Astrocyte (in vitro differentiated cells and primary cell): ENCODE results near the gene DDR2. TPM values are rescaled to one million over a fixed set of nuclear protein-coding genes. Genes with fewer than 3 reads are reported as not detected.

ENCODE experiments used
- DNase-seq: peaks from one replicate; pipeline ENCODE4 v3.0.0-alpha.2; 2010; ENCODE audit warnings: low read depth
- FAIRE-seq: peaks from 2 replicates; lab custom pipeline; 2011; peaks lifted over from hg19 to GRCh38; lab: Jason Lieb, UNC
- H2AFZ ChIP-seq: 2 replicates; pipeline ENCODE4 v1.6.0; 2012; ENCODE audit warnings: low read depth, low read length, inconsistent platforms
- H3K27ac ChIP-seq: 2 replicates; pipeline ENCODE4 v1.5.1; 2011; ENCODE audit warnings: low read depth, low read length, inconsistent platforms
- H3K27me3 ChIP-seq: 2 replicates; pipeline ENCODE4 v1.6.0; 2011; ENCODE audit warnings: low read length, inconsistent platforms; ENCODE audit not compliant: insufficient read depth
- H3K36me3 ChIP-seq: 2 replicates; pipeline ENCODE4 v1.5.1; 2011; ENCODE audit warnings: low read length, inconsistent platforms; ENCODE audit not compliant: insufficient read depth
- H3K4me1 ChIP-seq: 2 replicates; pipeline ENCODE4 v1.5.1; 2011; ENCODE audit warnings: low read length, inconsistent platforms; ENCODE audit not compliant: insufficient read depth
- H3K4me2 ChIP-seq: 2 replicates; pipeline ENCODE4 v1.6.0; 2012; ENCODE audit warnings: low read length, inconsistent platforms
- H3K4me3 ChIP-seq: 2 replicates; pipeline ENCODE4 v1.5.1; 2011; ENCODE audit warnings: low read depth, mild to moderate bottlenecking, low read length, inconsistent platforms; ENCODE audit not compliant: insufficient read depth
- H3K79me2 ChIP-seq: 2 replicates; pipeline ENCODE4 v1.6.0; 2012; ENCODE audit warnings: mild to moderate bottlenecking, low read length, inconsistent platforms; ENCODE audit not compliant: insufficient read depth
- H3K9ac ChIP-seq: 2 replicates; pipeline ENCODE4 v1.6.0; 2012; ENCODE audit warnings: mild to moderate bottlenecking, low read length, inconsistent platforms
- H3K9me3 ChIP-seq: 2 replicates; pipeline ENCODE4 v1.5.1; 2012; ENCODE audit warnings: low read depth, mild to moderate bottlenecking, low read length, inconsistent platforms; ENCODE audit not compliant: insufficient read depth
- H4K20me1 ChIP-seq: 2 replicates; pipeline ENCODE4 v1.6.0; 2012; ENCODE audit warnings: low read length, inconsistent platforms; ENCODE audit not compliant: insufficient read depth
- H3K27ac Mint-ChIP-seq: one replicate; pipeline ENCODE4 v1.8.0; 2021; ENCODE audit warnings: mild to moderate bottlenecking, mixed read lengths; ENCODE audit not compliant: unreplicated experiment
- H3K27me3 Mint-ChIP-seq: one replicate; pipeline ENCODE4 v1.8.0; 2021; ENCODE audit warnings: low read depth, mixed read lengths; ENCODE audit not compliant: unreplicated experiment
- H3K36me3 Mint-ChIP-seq: one replicate; pipeline ENCODE4 v1.8.0; 2021; ENCODE audit warnings: low read depth, mixed read lengths; ENCODE audit not compliant: unreplicated experiment
- H3K4me1 Mint-ChIP-seq: one replicate; pipeline ENCODE4 v1.8.0; 2021; ENCODE audit warnings: low read depth, mixed read lengths; ENCODE audit not compliant: unreplicated experiment
- H3K4me3 Mint-ChIP-seq: one replicate; pipeline ENCODE4 v1.8.0; 2021; ENCODE audit warnings: mild to moderate bottlenecking, moderate library complexity, mixed read lengths; ENCODE audit not compliant: unreplicated experiment
- H3K9me3 Mint-ChIP-seq: one replicate; pipeline ENCODE4 v1.8.0; 2021; ENCODE audit warnings: mild to moderate bottlenecking, mixed read lengths; ENCODE audit not compliant: unreplicated experiment
- CTCF ChIP-seq: IDR thresholded peaks from 2 replicates; pipeline ENCODE4 v1.5.1; 2011; ENCODE audit warnings: low read depth, mild to moderate bottlenecking, inconsistent platforms, low read length, moderate library complexity; ENCODE audit not compliant: insufficient read depth
- EZH2 ChIP-seq: IDR thresholded peaks from 2 replicates; pipeline ENCODE4 v1.6.1; 2012; ENCODE audit warnings: mild to moderate bottlenecking, low read length, inconsistent platforms; ENCODE audit not compliant: insufficient read depth
- total RNA-seq: library from RNA; stranded (reverse); gene quantifications from 2 replicates; pipeline ENCODE4 v1.2.1, GENCODE V29; 2021

DDR2 gene
- total RNA-seq, 1 donor from 2014 or later: 15.3 TPM

GRCh38 chr1:162709132-162709860 is 77.0 kb downstream of the DDR2 start:
- no peak for TF ChIP-seq CTCF
- no peak for TF ChIP-seq EZH2
- H3K9ac ChIP-seq: no peak overlapping the region
- no peaks in the 10 kb centered on the region for H3K9me3 Mint-ChIP-seq
- no peaks in the 10 kb centered on the region for H3K79me2 ChIP-seq
- no peaks in the 10 kb centered on the region for H3K27me3 ChIP-seq
- H2AFZ ChIP-seq: no peak overlapping the region
- H3K4me2 ChIP-seq: no peak overlapping the region
- H4K20me1 ChIP-seq: peaks cover 30% of the 10 kb centered on the region
- no peaks in the 10 kb centered on the region for H3K36me3 ChIP-seq
- no peaks in the 10 kb centered on the region for H3K27me3 Mint-ChIP-seq
- DNase-seq: no peak
- H3K4me1 Mint-ChIP-seq: no peaks in the 10 kb centered on the region
- H3K4me1 ChIP-seq: peaks cover 10% of the 10 kb centered on the region
- no peak overlapping the region for H3K27ac Mint-ChIP-seq
- no peak overlapping the region for H3K4me3 ChIP-seq
- no peaks in the 10 kb centered on the region for H3K9me3 ChIP-seq
- H3K36me3 Mint-ChIP-seq: no peaks in the 10 kb centered on the region
- H3K4me3 Mint-ChIP-seq: no peak overlapping the region
- no peak for FAIRE-seq
- H3K27ac ChIP-seq: no peak overlapping the region

GRCh38 chr1:162709870-162710269 is 77.6 kb downstream of the DDR2 start:
- Histone ChIP-seq H3K4me1 (peaks cover 10% of the 10 kb centered on the region), H3K4me2 (no peak overlapping the region), H3K4me3 (no peak overlapping the region), H3K27ac (no peak overlapping the region), H3K36me3 (no peaks in the 10 kb centered on the region), H4K20me1 (peaks cover 31% of the 10 kb centered on the region), H3K79me2 (no peaks in the 10 kb centered on the region), H3K9ac (no peak overlapping the region), H2AFZ (no peak overlapping the region), H3K9me3 (no peaks in the 10 kb centered on the region), H3K27me3 (no peaks in the 10 kb centered on the region)
- no peaks in the 10 kb centered on the region for H3K4me1 Mint-ChIP-seq
- FAIRE-seq (no peak), DNase-seq (no peak)
- H3K36me3 Mint-ChIP-seq: no peaks in the 10 kb centered on the region
- TF ChIP-seq CTCF (no peak), EZH2 (no peak)
- H3K9me3 Mint-ChIP-seq: no peaks in the 10 kb centered on the region
- H3K27me3 Mint-ChIP-seq: no peaks in the 10 kb centered on the region
- no peak overlapping the region for H3K27ac Mint-ChIP-seq
- no peak overlapping the region for H3K4me3 Mint-ChIP-seq

DNA sequence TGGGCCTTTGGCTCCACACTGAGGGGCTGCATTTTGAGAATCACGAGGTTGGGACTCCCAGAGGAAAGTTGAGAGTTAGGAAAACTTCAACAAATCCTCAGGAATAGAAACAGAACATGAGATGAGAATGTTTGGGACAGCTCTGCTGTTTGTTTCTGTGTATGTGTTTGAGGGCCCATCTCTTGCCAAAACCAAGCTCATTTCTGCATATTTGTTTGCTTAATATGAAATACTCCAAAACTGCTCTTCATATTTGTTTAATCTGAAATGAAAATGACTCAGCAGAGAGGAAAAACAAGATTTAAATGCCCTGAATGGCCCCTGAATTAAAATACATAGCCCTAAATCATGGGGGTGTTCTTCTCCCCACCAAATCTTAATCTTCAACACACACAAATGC is 78.1 kb downstream of the DDR2 start:
- Histone ChIP-seq H3K9me3 (no peaks in the 10 kb centered on the region), H3K27me3 (no peaks in the 10 kb centered on the region), H3K9ac (no peak overlapping the region), H3K4me1 (peaks cover 10% of the 10 kb centered on the region), H3K4me2 (no peak overlapping the region), H3K4me3 (no peak overlapping the region), H4K20me1 (peaks cover 33% of the 10 kb centered on the region), H3K79me2 (no peaks in the 10 kb centered on the region), H2AFZ (no peak overlapping the region), H3K27ac (no peak overlapping the region), H3K36me3 (no peaks in the 10 kb centered on the region)
- Mint-ChIP-seq H3K27ac (no peak overlapping the region), H3K9me3 (no peaks in the 10 kb centered on the region), H3K4me1 (no peaks in the 10 kb centered on the region), H3K4me3 (no peak overlapping the region), H3K27me3 (peaks cover 2% of the 10 kb centered on the region), H3K36me3 (no peaks in the 10 kb centered on the region)
- no peak for DNase-seq
- FAIRE-seq: no peak
- TF ChIP-seq CTCF: no peak
- TF ChIP-seq EZH2: no peak
